Measurements from ENCODE around the gene LIMS2. TPM values are rescaled to one million over a fixed set of nuclear protein-coding genes. Genes with fewer than 3 reads are reported as not detected.

LIMS2 gene
- total RNA-seq, 3 donors from 2014 or later: 4.4 to 8.8 (median 5.2) TPM

- no peak for DNase-seq
- no peaks in the 10 kb centered on the region for H3K36me3 Mint-ChIP-seq (ENCODE audit: insufficient read depth)
- ATAC-seq: no peak
- no peak overlapping the region for H3K4me3 Mint-ChIP-seq
- H3K4me1 Mint-ChIP-seq (ENCODE audit: low read depth): peaks cover 3% of the 10 kb centered on the region
- H3K9me3 Mint-ChIP-seq: no peaks in the 10 kb centered on the region
- H3K27me3 Mint-ChIP-seq (ENCODE audit: low read depth): no peaks in the 10 kb centered on the region
These were observed 49.8 kb downstream of the LIMS2 start for GRCh38 chr2:127625572-127625951.

GRCh38 chr2:127624756-127625571 lies 50.4 kb downstream of the LIMS2 start:
- Mint-ChIP-seq H3K36me3 (ENCODE audit: insufficient read depth) (no peaks in the 10 kb centered on the region), H3K4me1 (ENCODE audit: low read depth) (peaks cover under 1% of the 10 kb centered on the region), H3K4me3 (no peak overlapping the region), H3K9me3 (no peaks in the 10 kb centered on the region), H3K27me3 (ENCODE audit: low read depth) (no peaks in the 10 kb centered on the region)
- no peak for ATAC-seq
- DNase-seq: no peak

- H3K4me3 Mint-ChIP-seq: no peak overlapping the region
- H3K36me3 Mint-ChIP-seq (ENCODE audit: insufficient read depth): no peaks in the 10 kb centered on the region
- ATAC-seq: no peak
- no peaks in the 10 kb centered on the region for H3K9me3 Mint-ChIP-seq
- no peaks in the 10 kb centered on the region for H3K4me1 Mint-ChIP-seq (ENCODE audit: low read depth)
- H3K27me3 Mint-ChIP-seq (ENCODE audit: low read depth): no peaks in the 10 kb centered on the region
- no peak for DNase-seq
These were observed 51.0 kb downstream of the LIMS2 start for GRCh38 chr2:127624320-127624755.

GRCh38 chr2:127623388-127624319 lies 51.7 kb downstream of the LIMS2 start:
- DNase-seq (no peak), ATAC-seq (no peak)
- no peaks in the 10 kb centered on the region for H3K4me1 Mint-ChIP-seq (ENCODE audit: low read depth)
- no peaks in the 10 kb centered on the region for H3K36me3 Mint-ChIP-seq (ENCODE audit: insufficient read depth)
- H3K9me3 Mint-ChIP-seq: no peaks in the 10 kb centered on the region
- peaks cover under 1% of the 10 kb centered on the region for H3K27me3 Mint-ChIP-seq (ENCODE audit: low read depth)
- H3K4me3 Mint-ChIP-seq: no peak overlapping the region

- ATAC-seq (no peak), DNase-seq (no peak)
- Mint-ChIP-seq H3K36me3 (ENCODE audit: insufficient read depth) (no peaks in the 10 kb centered on the region), H3K27me3 (ENCODE audit: low read depth) (peaks cover 3% of the 10 kb centered on the region), H3K4me3 (no peak overlapping the region), H3K9me3 (no peaks in the 10 kb centered on the region), H3K4me1 (ENCODE audit: low read depth) (no peaks in the 10 kb centered on the region)
These were observed 52.6 kb downstream of the LIMS2 start for GRCh38 chr2:127622561-127623387.

GRCh38 chr2:127621981-127622431 lies 53.3 kb downstream of the LIMS2 start:
- no peaks in the 10 kb centered on the region for H3K36me3 Mint-ChIP-seq (ENCODE audit: insufficient read depth)
- no peaks in the 10 kb centered on the region for H3K9me3 Mint-ChIP-seq
- ATAC-seq: no peak
- H3K4me3 Mint-ChIP-seq: no peak overlapping the region
- H3K27me3 Mint-ChIP-seq (ENCODE audit: low read depth): peaks cover 5% of the 10 kb centered on the region
- H3K4me1 Mint-ChIP-seq (ENCODE audit: low read depth): no peaks in the 10 kb centered on the region
- DNase-seq: no peak

- Mint-ChIP-seq H3K27me3 (ENCODE audit: low read depth) (peaks cover 5% of the 10 kb centered on the region), H3K36me3 (ENCODE audit: insufficient read depth) (no peaks in the 10 kb centered on the region), H3K4me1 (ENCODE audit: low read depth) (peaks cover 8% of the 10 kb centered on the region)
These were observed 54.5 kb downstream of the LIMS2 start for GRCh38 chr2:127620866-127621265.

GRCh38 chr2:127619877-127620705 lies 55.2 kb downstream of the LIMS2 start:
- no peak for DNase-seq

More at GRCh38 chr2:127620866-127621265, 54.5 kb downstream of the LIMS2 start:
- H3K4me3 Mint-ChIP-seq: no peak overlapping the region
- no peaks in the 10 kb centered on the region for H3K9me3 Mint-ChIP-seq
- DNase-seq (no peak), ATAC-seq (no peak)

GRCh38 chr2:127619203-127619590 lies 56.1 kb downstream of the LIMS2 start:
- Mint-ChIP-seq H3K27me3 (ENCODE audit: low read depth) (peaks cover 5% of the 10 kb centered on the region), H3K4me3 (no peak overlapping the region), H3K9me3 (no peaks in the 10 kb centered on the region), H3K36me3 (ENCODE audit: insufficient read depth) (no peaks in the 10 kb centered on the region), H3K4me1 (ENCODE audit: low read depth) (peaks cover 11% of the 10 kb centered on the region)
- DNase-seq (no peak), ATAC-seq (no peak)

More at GRCh38 chr2:127619877-127620705, 55.2 kb downstream of the LIMS2 start:
- Mint-ChIP-seq H3K27me3 (ENCODE audit: low read depth) (peaks cover 5% of the 10 kb centered on the region), H3K4me1 (ENCODE audit: low read depth) (peaks cover 11% of the 10 kb centered on the region), H3K4me3 (no peak overlapping the region), H3K9me3 (no peaks in the 10 kb centered on the region), H3K36me3 (ENCODE audit: insufficient read depth) (no peaks in the 10 kb centered on the region)
- no peak for ATAC-seq

GRCh38 chr2:127618551-127619202 lies 56.7 kb downstream of the LIMS2 start:
- ATAC-seq (no peak), DNase-seq (no peak)
- Mint-ChIP-seq H3K4me1 (ENCODE audit: low read depth) (peaks cover 11% of the 10 kb centered on the region), H3K9me3 (no peaks in the 10 kb centered on the region), H3K27me3 (ENCODE audit: low read depth) (peaks cover 5% of the 10 kb centered on the region), H3K4me3 (no peak overlapping the region), H3K36me3 (ENCODE audit: insufficient read depth) (no peaks in the 10 kb centered on the region)

- ATAC-seq: no peak
- H3K9me3 Mint-ChIP-seq: peaks cover 7% of the 10 kb centered on the region
These were observed 59.7 kb downstream of the LIMS2 start for GRCh38 chr2:127615511-127616166.

GRCh38 chr2:127614731-127615130 lies 60.6 kb downstream of the LIMS2 start:
- ATAC-seq: no peak
- Mint-ChIP-seq H3K9me3 (peaks cover 7% of the 10 kb centered on the region), H3K4me3 (no peak overlapping the region), H3K4me1 (ENCODE audit: low read depth) (peaks cover 11% of the 10 kb centered on the region), H3K27me3 (ENCODE audit: low read depth) (peaks cover 7% of the 10 kb centered on the region), H3K36me3 (ENCODE audit: insufficient read depth) (no peaks in the 10 kb centered on the region)
- no peak for DNase-seq

More at GRCh38 chr2:127615511-127616166, 59.7 kb downstream of the LIMS2 start:
- Mint-ChIP-seq H3K4me3 (no peak overlapping the region), H3K27me3 (ENCODE audit: low read depth) (peaks cover 5% of the 10 kb centered on the region), H3K4me1 (ENCODE audit: low read depth) (peaks cover 11% of the 10 kb centered on the region), H3K36me3 (ENCODE audit: insufficient read depth) (no peaks in the 10 kb centered on the region)
- DNase-seq: no peak

Measured in activated T-cell treated with anti-CD3 and anti-CD28 coated beads, Interleukin-2, amount 50 U/mL, for 4 hours (primary cell).